ENCODE results near the gene ACTL6A.

ACTL6A gene

GRCh38 chr3:179608931-179609720, 46.4 kb downstream of the ACTL6A start:
- no peak overlapping the region for H3K27ac ChIP-seq
- no peaks in the 10 kb centered on the region for H3K27me3 ChIP-seq (ENCODE audit: insufficient read depth, low read depth, severe bottlenecking)
- H3K9me3 ChIP-seq (ENCODE audit: severe bottlenecking): no peaks in the 10 kb centered on the region
- DNase-seq: no peak
- peaks cover 3% of the 10 kb centered on the region for H3K36me3 ChIP-seq
- no peak overlapping the region for H3K4me3 ChIP-seq (ENCODE audit: low read depth, low read length)
- TF ChIP-seq CTCF (IDR thresholded peaks at IDR 0.05; ENCODE audit: low read depth, low read length): no peak

- Histone ChIP-seq H3K27ac (no peak overlapping the region), H3K4me3 (ENCODE audit: low read depth, low read length) (no peak overlapping the region), H3K36me3 (no peaks in the 10 kb centered on the region; the same call in 1 of the 2 replicates), H3K27me3 (ENCODE audit: insufficient read depth, low read depth, severe bottlenecking) (no peaks in the 10 kb centered on the region), H3K9me3 (ENCODE audit: severe bottlenecking) (no peaks in the 10 kb centered on the region)
- no peak for TF ChIP-seq CTCF (IDR thresholded peaks at IDR 0.05; ENCODE audit: low read depth, low read length)
- DNase-seq: no peak
Observed at GRCh38 chr3:179610066-179610465, 47.3 kb downstream of the ACTL6A start.

GRCh38 chr3:179613807-179614206, 51.1 kb downstream of the ACTL6A start:
- DNase-seq: no peak
- no peak for TF ChIP-seq CTCF (IDR thresholded peaks at IDR 0.05; ENCODE audit: low read depth, low read length)
- peaks cover 3% of the 10 kb centered on the region for H3K36me3 ChIP-seq
- H3K27ac ChIP-seq: no peak overlapping the region
- H3K4me3 ChIP-seq (ENCODE audit: low read depth, low read length): no peak overlapping the region
- no peaks in the 10 kb centered on the region for H3K9me3 ChIP-seq (ENCODE audit: severe bottlenecking)
- H3K27me3 ChIP-seq (ENCODE audit: insufficient read depth, low read depth, severe bottlenecking): no peaks in the 10 kb centered on the region

GRCh38 chr3:179615458-179616173, 52.9 kb downstream of the ACTL6A start:
- TF ChIP-seq CTCF (IDR thresholded peaks at IDR 0.05; ENCODE audit: low read depth, low read length): no peak
- no peak overlapping the region for H3K27ac ChIP-seq

GRCh38 chr3:179622023-179622422, 59.3 kb downstream of the ACTL6A start:
- Histone ChIP-seq H3K9me3 (ENCODE audit: severe bottlenecking) (no peaks in the 10 kb centered on the region), H3K4me3 (ENCODE audit: low read depth, low read length) (no peak overlapping the region), H3K27ac (no peak overlapping the region), H3K36me3 (peaks cover 25% of the 10 kb centered on the region), H3K27me3 (ENCODE audit: insufficient read depth, low read depth, severe bottlenecking) (no peaks in the 10 kb centered on the region)
- no peak for DNase-seq
- no peak for TF ChIP-seq CTCF (IDR thresholded peaks at IDR 0.05; ENCODE audit: low read depth, low read length)

More at GRCh38 chr3:179615458-179616173, 52.9 kb downstream of the ACTL6A start:
- Histone ChIP-seq H3K36me3 (peaks cover 5% of the 10 kb centered on the region), H3K4me3 (ENCODE audit: low read depth, low read length) (no peak overlapping the region), H3K9me3 (ENCODE audit: severe bottlenecking) (no peaks in the 10 kb centered on the region), H3K27me3 (ENCODE audit: insufficient read depth, low read depth, severe bottlenecking) (no peaks in the 10 kb centered on the region)
- peak; percentile 12 for DNase-seq

Data from WERI-Rb-1 (cell line).